Mononuclear cell (primary cell): ENCODE measurements around the gene C5orf58. TPM values are rescaled to one million over a fixed set of nuclear protein-coding genes. Genes with fewer than 3 reads are reported as not detected.
A peak's percentile ranks its signal among the peaks of the same experiment; 100 is the strongest.

Experiments used
- H3K27me3 ChIP-seq: 2 replicates; pipeline ENCODE4 v1.6.0; 2011; ENCODE audit warnings: low read length, control low read depth; ENCODE audit not compliant: insufficient read depth
- H3K4me1 ChIP-seq: 2 replicates; pipeline ENCODE4 v1.5.1; 2011; ENCODE audit warnings: mild to moderate bottlenecking, low read length, control low read depth; ENCODE audit not compliant: insufficient read depth
- H3K4me3 ChIP-seq: 2 replicates; pipeline ENCODE4 v1.5.1; 2011; ENCODE audit warnings: mild to moderate bottlenecking, low read length, moderate library complexity
- H3K9me3 ChIP-seq: 2 replicates; pipeline ENCODE4 v1.5.1; 2011; ENCODE audit warnings: low read depth, mild to moderate bottlenecking, control low read depth, low read length
- total RNA-seq: library from RNA; depleted of rRNA; stranded (reverse); fragments of >200 nt; gene quantifications from one replicate; pipeline ENCODE4 v1.2.3, GENCODE V29; 2012

Gene C5orf58
- total RNA-seq, 1 donor, result not detected

DNA sequence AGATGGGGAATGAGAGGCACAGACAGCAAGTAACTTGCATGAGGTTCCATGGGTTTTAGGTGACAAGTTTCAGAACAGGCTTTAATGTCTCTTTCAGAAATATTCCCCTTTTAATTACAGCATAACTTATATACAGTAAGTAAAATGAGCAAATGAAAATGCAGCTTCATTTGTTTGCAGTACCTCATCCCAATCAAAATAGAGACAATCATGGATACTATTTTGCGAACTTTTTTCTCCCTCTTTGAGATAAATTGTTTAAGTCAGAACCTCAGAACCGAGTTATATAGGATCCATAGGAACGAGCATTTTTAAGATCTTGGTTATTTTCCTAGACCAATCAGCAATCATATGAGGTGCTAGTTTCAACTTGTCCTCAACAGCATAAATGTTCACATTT is 61.3 kb downstream of the C5orf58 start:
- no peaks in the 10 kb centered on the region for H3K27me3 ChIP-seq
- peak overlapping the region; percentile 94 for H3K4me3 ChIP-seq
- peaks cover 84% of the 10 kb centered on the region for H3K4me1 ChIP-seq
- H3K9me3 ChIP-seq, result no peaks in the 10 kb centered on the region

DNA sequence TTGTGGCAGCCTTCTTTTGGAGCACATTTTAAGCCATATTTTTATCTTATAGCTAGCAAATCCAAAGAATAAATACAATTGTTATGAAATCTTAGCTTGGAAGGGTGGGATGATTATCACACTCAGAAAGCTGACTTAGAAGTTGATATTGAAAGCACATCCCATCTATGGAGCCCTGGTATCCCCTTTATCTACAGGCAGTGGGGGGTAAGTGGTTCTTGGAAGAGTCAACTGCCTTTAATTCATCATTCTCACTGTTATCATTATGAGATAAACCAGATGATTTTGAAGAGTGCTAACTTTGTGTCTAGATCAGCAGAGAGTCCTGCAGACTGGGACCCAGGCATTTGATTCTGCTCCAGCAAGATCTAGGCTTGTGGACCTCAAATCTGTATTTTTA is 61.8 kb downstream of the C5orf58 start:
- peaks cover 84% of the 10 kb centered on the region for H3K4me1 ChIP-seq
- H3K9me3 ChIP-seq, result no peaks in the 10 kb centered on the region
- H3K27me3 ChIP-seq, result no peaks in the 10 kb centered on the region
- peak overlapping the region; percentile 94 for H3K4me3 ChIP-seq

Other genes starting within 250 kb of the C5orf58 start
- 0.10 TPM for gene FOXI1, start 127.1 kb upstream of the C5orf58 start, total RNA-seq
- gene LCP2, start 64.8 kb downstream of the C5orf58 start, total RNA-seq, result 440 TPM
- 1.8 TPM for gene KCNMB1, start 156.4 kb downstream of the C5orf58 start, total RNA-seq